Naive thymus-derived CD8-positive, alpha-beta T cell (primary cell): Measurements from ENCODE around the gene MYO18B. TPM values are rescaled to one million over a fixed set of nuclear protein-coding genes. Genes with fewer than 3 reads are reported as not detected.
A peak's percentile ranks its signal among the peaks of the same experiment; 100 is the strongest.

ENCODE experiments used
- ATAC-seq, 2 donors: fragments of 150-1000 bp; cut with Tn5 transposase in 1 of 2; sonication (Bioruptor Pico), chemical (Tn5 transposase) in 1 of 2; 1 replicate in 1 of 2; 2 replicates in 1 of 2; pipeline ENCODE4 v1.10.0; 2021; ENCODE audit warnings: mild to moderate bottlenecking in 2 of 2, moderate library complexity in 2 of 2
- POLR2A ChIA-PET: fragments of 350-600 bp; sonication (Branson Sonifier 250); formaldehyde crosslinking; loops from one replicate; lab custom pipeline; 2021; ENCODE audit warnings: antibody characterized with exemption; lab: Charles Lee
- DNase-seq, 10 donors: peaks; one replicate each; pipeline versions ENCODE4 v3.0.0 to v3.0.0-alpha.2; 2020 to 2022
- H3K27ac Mint-ChIP-seq, 10 donors: one replicate each; pipeline ENCODE4 v1.8.0; 2020 to 2022; ENCODE audit warnings: mild to moderate bottlenecking in 10 of 10, mixed read lengths in 10 of 10, moderate library complexity in 4 of 10, inconsistent platforms in 1 of 10
- H3K27me3 Mint-ChIP-seq, 5 donors: one replicate each; pipeline ENCODE4 v1.8.0; 2021 to 2022; ENCODE audit warnings: mixed read lengths in 5 of 5
- H3K36me3 Mint-ChIP-seq, 3 donors: one replicate each; pipeline ENCODE4 v1.8.0; 2020 to 2022; ENCODE audit warnings: mixed read lengths in 3 of 3, mild to moderate bottlenecking in 2 of 3, inconsistent platforms in 1 of 3
- H3K4me1 Mint-ChIP-seq, 4 donors: one replicate each; pipeline ENCODE4 v1.8.0; 2021 to 2022; ENCODE audit warnings: mixed read lengths in 4 of 4
- H3K4me3 Mint-ChIP-seq, 10 donors: one replicate each; pipeline ENCODE4 v1.8.0; 2020 to 2022; ENCODE audit warnings: mild to moderate bottlenecking in 10 of 10, mixed read lengths in 10 of 10, moderate library complexity in 6 of 10, inconsistent platforms in 1 of 10
- H3K9me3 Mint-ChIP-seq, 9 donors: one replicate each; pipeline ENCODE4 v1.8.0; 2020 to 2022; ENCODE audit warnings: mixed read lengths in 9 of 9, mild to moderate bottlenecking in 3 of 9, inconsistent platforms in 1 of 9, moderate library complexity in 1 of 9
- polyA plus RNA-seq, 3 donors: library from polyadenylated mRNA; unstranded; fragments of 300-500 nt; fragmentation: Illumina TruSeq; gene quantifications; one replicate each; pipeline ENCODE4 v1.2.3, GENCODE V29; 2021
- total RNA-seq, 8 experiments: library from RNA in 2 of 8; stranded (reverse) in 2 of 8; gene quantifications; one replicate each; pipeline ENCODE4 v1.2.3 and lab custom pipeline; 2021 to 2026

MYO18B gene
- total and polyA plus RNA-seq, 5 experiments from 2014 or later = 0.14 to 1.4 (median 1.1) TPM; not detected in 2

DNA sequence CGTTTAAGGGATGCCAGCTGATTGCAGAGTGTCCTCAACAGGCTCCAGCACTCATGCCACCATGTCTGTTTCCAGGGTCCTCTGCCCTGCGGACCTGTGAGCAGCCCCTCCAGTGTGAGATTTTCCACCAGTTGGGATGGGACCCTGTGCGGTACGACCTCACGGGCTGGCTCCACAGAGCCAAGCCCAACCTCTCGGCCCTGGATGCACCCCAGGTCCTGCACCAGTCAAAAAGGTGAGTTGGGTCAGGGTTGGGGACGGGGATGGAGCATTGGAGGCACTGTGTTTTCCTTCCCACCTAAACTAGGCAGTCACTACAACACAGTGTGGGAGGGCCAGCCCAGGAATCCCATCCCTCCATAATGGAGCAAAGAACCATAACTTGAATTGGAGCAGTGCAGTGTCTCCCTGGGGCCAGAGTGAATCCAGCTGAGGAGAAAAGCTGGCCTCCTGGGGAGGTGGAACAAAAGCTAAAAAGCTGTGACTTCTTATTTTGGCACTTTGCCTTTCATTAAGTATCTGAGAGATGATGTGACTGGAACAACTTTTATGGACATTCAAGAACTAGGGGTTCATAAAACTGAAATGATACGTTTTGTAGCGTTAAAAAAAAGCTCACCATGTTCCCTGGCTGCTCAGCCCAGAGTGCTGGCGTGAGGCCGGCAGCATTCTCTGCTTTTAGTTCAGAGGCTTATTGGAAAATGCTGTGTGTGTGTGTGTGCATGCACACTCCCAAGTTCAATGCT lies 101.8 kb downstream of the MYO18B start:
- POLR2A ChIA-PET = no interaction called here
- Mint-ChIP-seq H3K4me3 (no peak overlapping the region), H3K36me3 (no peaks in the 10 kb centered on the region), H3K27me3 (peaks cover 0 to 15% (median 11%) of the 10 kb centered on the region in 5 donors), H3K27ac (no peak overlapping the region), H3K9me3 (no peaks in the 10 kb centered on the region), H3K4me1 (no peaks in the 10 kb centered on the region)
- no peak for DNase-seq
- ATAC-seq = no peak

DNA sequence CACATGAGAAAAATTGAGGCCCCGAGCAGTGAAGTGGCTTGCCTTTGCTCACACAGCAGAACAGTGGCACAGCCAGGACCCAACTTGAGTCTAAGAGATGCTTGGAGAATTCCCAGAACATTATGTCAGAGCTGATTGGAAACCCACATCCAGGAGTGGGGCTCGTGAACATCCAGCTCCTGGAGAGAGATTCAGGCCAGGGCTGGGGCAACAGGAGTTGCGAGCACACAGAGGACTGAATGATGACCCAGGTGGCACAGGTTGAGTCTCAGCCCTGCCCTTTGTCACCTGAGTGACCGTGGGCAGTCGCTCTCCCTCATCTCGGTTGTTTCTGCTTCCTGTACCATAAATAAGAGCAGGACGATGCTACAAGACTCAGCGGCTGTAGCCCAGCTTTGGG lies 102.6 kb downstream of the MYO18B start:
- DNase-seq (no peak), ATAC-seq (no peak)
- no peaks in the 10 kb centered on the region for H3K9me3 Mint-ChIP-seq
- H3K4me1 Mint-ChIP-seq = no peaks in the 10 kb centered on the region
- H3K27ac Mint-ChIP-seq = no peak overlapping the region
- no peak overlapping the region for H3K4me3 Mint-ChIP-seq
- POLR2A ChIA-PET = no interaction called here
- peaks cover 0 to 15% (median 8%) of the 10 kb centered on the region in 5 donors for H3K27me3 Mint-ChIP-seq
- H3K36me3 Mint-ChIP-seq = no peaks in the 10 kb centered on the region

DNA sequence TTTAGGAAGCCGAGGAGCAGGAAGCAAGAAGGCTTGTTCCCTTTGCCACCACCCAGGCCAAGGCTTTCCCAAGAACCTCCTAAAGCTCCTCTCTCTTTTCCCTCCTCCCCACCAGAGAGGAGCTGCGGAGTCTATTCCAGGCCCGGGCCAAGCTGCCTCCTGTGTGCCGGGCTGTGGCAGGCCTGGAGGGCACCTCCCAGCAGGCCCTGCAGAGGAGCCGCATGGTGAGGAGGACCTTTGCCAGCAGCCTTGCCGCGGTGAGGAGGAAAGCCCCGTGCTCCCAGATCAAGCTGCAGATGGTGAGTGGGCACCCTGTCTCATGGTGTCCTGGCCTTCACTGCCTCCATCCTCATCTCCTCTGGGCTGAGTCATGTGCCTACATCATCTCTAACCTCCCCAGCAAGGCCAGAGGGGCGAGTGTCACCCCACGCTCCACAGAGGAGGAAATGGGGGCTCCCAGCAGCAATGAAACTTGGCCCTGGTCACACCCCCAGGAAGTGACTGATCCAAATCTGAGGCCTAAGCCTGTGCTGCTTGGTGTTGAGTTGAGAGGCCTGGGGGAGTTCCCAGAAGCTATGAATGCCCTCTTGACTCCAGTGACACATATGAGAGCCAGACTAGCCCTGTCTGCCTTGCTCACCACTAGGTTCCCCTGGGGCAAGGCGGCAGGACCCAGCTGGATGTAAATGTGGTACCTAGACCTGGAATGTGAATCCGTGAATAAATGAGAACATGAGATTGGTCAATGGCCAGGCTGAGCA lies 104.2 kb downstream of the MYO18B start:
- peaks cover 0 to 12% (median 5%) of the 10 kb centered on the region in 5 donors for H3K27me3 Mint-ChIP-seq
- H3K4me1 Mint-ChIP-seq = no peaks in the 10 kb centered on the region
- DNase-seq (no peak), ATAC-seq (no peak)
- POLR2A ChIA-PET = no interaction called here
- no peaks in the 10 kb centered on the region for H3K9me3 Mint-ChIP-seq
- no peak overlapping the region for H3K4me3 Mint-ChIP-seq
- no peaks in the 10 kb centered on the region for H3K36me3 Mint-ChIP-seq
- peak overlapping the region in 1 of 10 donors; percentile 18 for H3K27ac Mint-ChIP-seq

DNA sequence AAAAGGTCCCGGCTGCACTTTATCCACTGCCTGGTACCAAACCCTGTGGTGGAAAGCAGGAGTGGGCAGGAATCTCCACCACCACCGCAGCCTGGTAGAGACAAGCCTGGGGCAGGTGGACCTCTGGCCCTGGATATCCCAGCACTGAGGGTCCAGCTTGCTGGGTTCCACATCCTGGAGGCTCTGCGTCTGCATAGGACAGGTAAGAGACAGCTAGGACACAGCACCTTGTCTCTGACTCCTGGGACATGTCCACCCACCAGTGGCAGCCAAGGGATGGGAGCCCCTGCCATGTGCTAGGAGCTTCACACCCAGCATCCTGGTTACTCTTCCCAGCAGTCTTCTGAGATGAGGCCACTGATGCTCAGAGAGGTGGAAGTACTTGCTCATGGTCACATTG lies 105.5 kb downstream of the MYO18B start:
- POLR2A ChIA-PET = no interaction called here
- Mint-ChIP-seq H3K9me3 (no peaks in the 10 kb centered on the region), H3K36me3 (no peaks in the 10 kb centered on the region), H3K4me1 (no peaks in the 10 kb centered on the region), H3K4me3 (no peak overlapping the region), H3K27me3 (peaks cover 5 to 24% (median 9%) of the 10 kb centered on the region in 5 donors), H3K27ac (no peak overlapping the region)
- ATAC-seq (no peak), DNase-seq (no peak)

DNA sequence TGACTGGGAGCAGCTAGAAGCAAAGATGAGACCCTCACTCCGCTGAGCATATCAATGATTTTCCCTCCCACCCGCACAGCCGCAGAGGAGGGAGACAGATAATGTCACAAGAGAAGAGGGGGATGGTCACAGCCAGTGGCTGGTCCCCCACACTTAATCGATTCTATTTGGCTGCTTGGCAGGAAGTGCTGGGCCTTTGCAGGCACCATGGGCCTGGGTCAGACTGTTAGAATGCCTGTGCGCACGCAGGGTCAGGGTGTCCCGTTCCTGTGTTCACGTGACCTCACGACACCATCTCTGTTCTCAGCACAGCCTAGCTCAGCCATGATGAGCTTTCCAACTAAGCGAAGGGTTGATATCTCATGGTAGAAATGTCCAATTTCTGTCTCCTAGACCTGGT lies 107.0 kb downstream of the MYO18B start:
- Mint-ChIP-seq H3K4me1 (no peaks in the 10 kb centered on the region), H3K27ac (no peak overlapping the region), H3K36me3 (no peaks in the 10 kb centered on the region), H3K9me3 (no peaks in the 10 kb centered on the region), H3K4me3 (peak overlapping the region in 1 of 10 donors; percentile 5), H3K27me3 (peaks cover 5 to 26% (median 9%) of the 10 kb centered on the region in 5 donors)
- ATAC-seq = no peak
- DNase-seq = no peak
- POLR2A ChIA-PET = no interaction called here

DNA sequence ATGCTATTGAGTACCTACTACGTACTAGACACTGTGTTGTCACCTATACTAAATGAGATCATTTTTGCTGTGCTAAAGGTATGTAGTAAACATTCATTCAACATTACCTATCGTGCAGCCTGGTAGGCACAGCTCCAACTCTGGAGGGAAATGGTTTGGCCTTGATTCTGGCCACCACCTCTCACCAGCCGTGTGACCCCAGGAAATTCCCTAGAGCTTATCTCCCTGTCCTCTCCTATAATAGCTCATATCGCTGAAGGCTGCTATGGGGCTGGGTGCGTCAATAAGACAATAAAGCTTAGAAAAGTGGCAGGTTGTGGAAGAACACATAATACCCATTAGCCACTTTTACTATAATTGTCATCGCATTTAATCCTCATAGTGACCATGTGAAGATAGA lies 107.5 kb downstream of the MYO18B start:
- Mint-ChIP-seq H3K4me1 (no peaks in the 10 kb centered on the region), H3K36me3 (no peaks in the 10 kb centered on the region), H3K27me3 (peaks cover 5 to 26% (median 9%) of the 10 kb centered on the region in 5 donors), H3K27ac (no peak overlapping the region), H3K9me3 (no peaks in the 10 kb centered on the region), H3K4me3 (no peak overlapping the region)
- POLR2A ChIA-PET = no interaction called here
- ATAC-seq (no peak), DNase-seq (no peak)

DNA sequence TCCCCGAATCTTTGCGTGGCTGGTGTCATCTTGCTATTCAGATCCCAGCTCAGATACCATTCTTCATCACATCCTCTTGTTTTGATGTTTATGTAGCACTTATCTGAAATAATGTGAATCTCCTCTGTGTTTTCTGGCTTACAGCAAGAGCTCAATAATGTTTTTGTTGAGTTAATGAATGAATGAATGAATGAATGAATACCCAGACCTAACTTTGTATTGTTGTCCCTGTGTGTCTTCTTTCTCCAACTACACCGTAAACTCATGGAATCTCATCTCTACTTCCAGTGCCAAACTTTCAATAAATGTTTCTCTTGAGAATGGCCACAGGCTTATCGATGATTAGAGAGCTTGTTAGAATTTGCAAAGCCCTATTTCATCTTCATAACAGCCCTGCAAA lies 110.2 kb downstream of the MYO18B start:
- H3K4me3 Mint-ChIP-seq = no peak overlapping the region
- POLR2A ChIA-PET = no interaction called here
- peaks cover 9 to 32% (median 12%) of the 10 kb centered on the region in 5 donors for H3K27me3 Mint-ChIP-seq
- H3K4me1 Mint-ChIP-seq = no peaks in the 10 kb centered on the region
- no peak for DNase-seq
- ATAC-seq = no peak
- no peaks in the 10 kb centered on the region for H3K9me3 Mint-ChIP-seq
- no peak overlapping the region for H3K27ac Mint-ChIP-seq
- no peaks in the 10 kb centered on the region for H3K36me3 Mint-ChIP-seq

DNA sequence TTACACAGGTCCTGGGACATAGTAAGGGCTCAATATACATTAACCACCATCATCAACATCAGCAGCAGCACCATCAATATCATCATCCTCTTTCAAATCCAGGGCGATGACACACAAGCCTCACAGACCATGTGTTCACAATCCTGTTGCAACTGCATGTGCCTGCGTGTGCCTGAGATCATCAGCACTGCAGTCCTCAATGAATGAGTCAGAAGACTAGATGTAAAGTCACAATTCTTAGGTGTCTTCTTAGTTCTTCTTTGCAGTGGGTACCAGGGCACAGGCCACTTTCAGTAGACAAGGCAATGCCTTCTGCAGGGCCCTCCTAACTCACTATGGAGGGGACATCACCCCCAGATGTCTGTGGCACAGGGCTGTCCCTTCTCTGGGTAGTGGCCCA lies 111.1 kb downstream of the MYO18B start:
- H3K9me3 Mint-ChIP-seq = no peaks in the 10 kb centered on the region
- no peaks in the 10 kb centered on the region for H3K4me1 Mint-ChIP-seq
- no peaks in the 10 kb centered on the region for H3K36me3 Mint-ChIP-seq
- DNase-seq (no peak), ATAC-seq (no peak)
- H3K27me3 Mint-ChIP-seq = peaks cover 9 to 41% (median 13%) of the 10 kb centered on the region in 5 donors
- H3K27ac Mint-ChIP-seq = no peak overlapping the region
- POLR2A ChIA-PET = no interaction called here
- no peak overlapping the region for H3K4me3 Mint-ChIP-seq

DNA sequence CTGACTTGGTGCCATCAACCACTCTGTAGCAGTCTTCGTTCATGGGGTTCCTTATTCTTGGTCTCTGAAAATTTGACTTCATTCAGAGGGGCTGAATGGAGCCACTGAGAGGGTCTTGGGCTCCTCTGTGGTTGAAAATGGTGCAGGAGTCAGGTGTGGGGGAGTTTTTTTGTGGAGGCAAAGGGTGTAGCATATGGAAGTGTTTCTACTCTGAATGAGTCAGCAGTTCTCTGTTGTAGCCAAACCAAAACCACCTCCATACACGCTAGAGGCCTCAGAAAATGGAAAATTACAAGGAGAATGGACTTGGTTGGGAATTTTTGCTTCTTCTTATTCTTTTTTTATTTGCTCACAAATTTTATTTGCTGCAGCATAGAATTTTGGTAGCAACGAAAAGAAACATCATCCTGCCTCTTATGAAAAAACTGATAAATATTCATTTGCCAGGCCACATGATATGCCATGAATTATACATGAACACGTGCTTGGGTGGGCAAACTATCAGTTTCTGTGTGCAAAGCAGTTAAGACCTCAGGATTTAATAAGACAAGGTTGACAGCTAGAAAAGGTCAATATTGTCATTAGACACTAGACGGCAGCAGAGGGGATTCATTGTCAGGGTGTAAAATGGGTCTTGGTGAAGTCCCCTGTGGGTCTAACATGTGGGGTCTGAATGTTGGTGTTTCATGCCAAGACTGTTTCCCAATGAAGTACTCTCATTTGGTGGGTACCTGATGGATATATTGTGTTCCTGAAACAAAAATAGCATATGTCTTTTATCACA lies 111.7 kb downstream of the MYO18B start:
- POLR2A ChIA-PET = no interaction called here
- peaks cover 9 to 44% (median 13%) of the 10 kb centered on the region in 5 donors for H3K27me3 Mint-ChIP-seq
- H3K4me3 Mint-ChIP-seq = no peak overlapping the region
- no peaks in the 10 kb centered on the region for H3K36me3 Mint-ChIP-seq
- DNase-seq = no peak
- no peak overlapping the region for H3K27ac Mint-ChIP-seq
- no peaks in the 10 kb centered on the region for H3K4me1 Mint-ChIP-seq
- H3K9me3 Mint-ChIP-seq = no peaks in the 10 kb centered on the region
- no peak for ATAC-seq

DNA sequence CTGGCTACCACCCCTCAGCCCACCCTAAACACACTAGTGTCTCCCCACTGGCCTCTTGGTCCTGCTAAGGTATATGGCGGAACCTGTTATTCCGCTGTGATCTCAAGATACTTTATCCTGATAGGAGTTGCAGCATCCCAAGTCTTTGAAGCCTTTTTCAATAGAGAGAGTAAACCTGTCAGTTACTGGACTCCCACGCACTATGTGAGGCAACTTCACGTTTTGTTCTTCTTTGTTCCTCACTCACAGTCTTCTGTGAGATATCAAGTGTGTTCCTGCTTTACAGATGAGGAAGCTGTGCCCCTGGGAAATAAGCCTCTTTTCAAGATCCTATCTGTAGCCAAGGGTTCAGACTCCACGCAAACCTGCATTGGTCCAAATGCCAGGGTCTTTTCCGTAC lies 127.8 kb downstream of the MYO18B start:
- DNase-seq = no peak
- Mint-ChIP-seq H3K9me3 (no peaks in the 10 kb centered on the region), H3K27me3 (peaks cover 9 to 26% (median 12%) of the 10 kb centered on the region in 5 donors), H3K27ac (no peak overlapping the region), H3K4me3 (no peak overlapping the region), H3K4me1 (no peaks in the 10 kb centered on the region), H3K36me3 (no peaks in the 10 kb centered on the region)
- no peak for ATAC-seq
- POLR2A ChIA-PET = no interaction called here

DNA sequence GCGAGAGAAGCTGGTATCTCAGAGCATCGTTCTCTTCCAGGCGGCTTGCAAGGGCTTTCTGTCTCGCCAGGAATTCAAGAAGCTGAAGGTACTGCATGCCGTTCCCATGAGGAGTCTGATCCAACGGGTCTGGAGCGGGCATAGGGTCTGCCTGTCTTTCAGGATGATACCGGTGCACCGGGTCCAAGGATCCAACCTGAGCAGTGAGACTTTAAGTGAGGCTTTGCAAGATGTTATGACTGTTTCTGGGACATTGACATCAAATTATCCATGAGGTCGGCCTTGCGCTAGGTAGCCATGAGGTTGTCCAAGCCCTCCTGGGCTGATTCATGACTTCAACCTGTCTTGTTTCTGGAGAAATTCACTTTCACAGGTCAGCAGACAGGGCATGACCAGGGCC lies 132.3 kb downstream of the MYO18B start:
- Mint-ChIP-seq H3K27me3 (peaks cover 8 to 16% (median 9%) of the 10 kb centered on the region in 5 donors), H3K9me3 (no peaks in the 10 kb centered on the region), H3K36me3 (no peaks in the 10 kb centered on the region), H3K4me3 (no peak overlapping the region), H3K27ac (no peak overlapping the region), H3K4me1 (no peaks in the 10 kb centered on the region)
- DNase-seq (no peak), ATAC-seq (no peak)
- POLR2A ChIA-PET = no interaction called here

DNA sequence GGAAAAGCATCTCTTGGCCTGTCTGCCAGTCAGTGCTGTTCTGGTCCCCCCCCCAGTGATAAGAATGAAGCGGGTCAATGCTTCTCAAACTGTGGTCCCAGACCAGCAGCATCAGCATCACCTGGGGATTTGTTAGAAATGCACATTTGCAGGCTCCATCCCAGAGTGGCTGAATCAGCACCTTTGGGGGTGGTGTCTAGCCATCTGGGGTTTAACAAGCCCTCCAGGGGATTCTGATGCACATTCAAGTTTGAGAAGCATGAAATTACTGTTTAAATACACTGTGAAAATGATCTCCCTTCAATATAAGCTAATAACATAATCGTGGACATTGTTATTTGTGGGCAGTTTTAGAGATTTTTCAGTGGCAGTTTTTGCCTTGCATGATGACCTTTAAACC lies 133.5 kb downstream of the MYO18B start:
- H3K4me3 Mint-ChIP-seq = no peak overlapping the region
- no peak for DNase-seq
- no peaks in the 10 kb centered on the region for H3K36me3 Mint-ChIP-seq
- no peak for ATAC-seq
- H3K27me3 Mint-ChIP-seq = peaks cover 8 to 17% (median 9%) of the 10 kb centered on the region in 5 donors
- POLR2A ChIA-PET = no interaction called here
- H3K27ac Mint-ChIP-seq = no peak overlapping the region
- no peaks in the 10 kb centered on the region for H3K9me3 Mint-ChIP-seq
- H3K4me1 Mint-ChIP-seq = no peaks in the 10 kb centered on the region

DNA sequence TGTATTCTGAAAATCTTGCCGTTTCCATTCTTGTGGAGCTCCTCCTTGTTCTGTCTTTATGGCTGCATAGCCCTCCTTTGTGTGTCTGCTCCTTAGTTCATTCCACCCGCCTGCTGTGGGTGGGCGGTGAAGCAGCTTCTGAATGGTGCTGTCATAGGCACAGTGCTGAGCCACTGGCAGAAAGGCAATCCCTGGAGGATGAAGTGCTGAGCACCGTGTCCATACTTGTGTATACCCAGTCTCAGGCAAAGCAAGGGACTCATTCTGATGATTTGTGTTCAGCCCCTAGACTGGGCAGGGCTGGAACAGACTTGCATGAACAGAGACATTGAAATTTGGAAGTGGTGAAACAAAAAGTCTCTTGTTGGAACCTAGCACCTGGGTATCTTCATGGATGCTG lies 134.9 kb downstream of the MYO18B start:
- Mint-ChIP-seq H3K36me3 (no peaks in the 10 kb centered on the region), H3K4me3 (no peak overlapping the region), H3K4me1 (no peaks in the 10 kb centered on the region), H3K27ac (no peak overlapping the region), H3K27me3 (peaks cover 7 to 24% (median 14%) of the 10 kb centered on the region in 5 donors), H3K9me3 (no peaks in the 10 kb centered on the region)
- ATAC-seq (no peak), DNase-seq (no peak)
- POLR2A ChIA-PET = no interaction called here
